HCT116 (cell line): ENCODE measurements around the gene SMS. TPM values are rescaled to one million over a fixed set of nuclear protein-coding genes. Genes with fewer than 3 reads are reported as not detected.

Experiments used
- ATAC-seq: fragments of 200-7000 bp; cut with Tn5 transposase; 2 replicates; pipeline ENCODE4 v1.9.1; 2020; ENCODE audit warnings: mild to moderate bottlenecking, moderate library complexity
- BruUV-seq: library from RNA; stranded (reverse); fragments of 400-500 nt; replicated peaks from 2 replicates; lab custom pipeline; 2021; lab: Mats Ljungman, UMichigan
- CTCF ChIA-PET: fragments of 300-600 bp; sonication (Branson Sonifier 250); formaldehyde crosslinking; loops from one replicate; lab custom pipeline; 2021; ENCODE audit warnings: antibody characterized with exemption; lab: Charles Lee
- POLR2A ChIA-PET: fragments of 300-600, 350-600 bp; sonication (Branson Sonifier 250); formaldehyde crosslinking; loops from one replicate; lab custom pipeline; 2021; ENCODE audit warnings: antibody characterized with exemption; lab: Charles Lee
- RAD21 ChIA-PET, 2 experiments: fragments of 300-600 bp; sonication (Branson Sonifier 250); formaldehyde crosslinking; loops; one replicate each; lab custom pipeline; 2023; ENCODE audit warnings: low total read pairs in 2 of 2; ENCODE audit not compliant: uncharacterized antibody in 2 of 2, unreplicated experiment in 2 of 2, low non-redundant PET in 1 of 2; lab: Charles Lee
- DNase-seq: peaks from one replicate; pipeline ENCODE4 v3.0.0-alpha.2; 2010; ENCODE audit warnings: low read depth, low spot score
- H2AFZ ChIP-seq: fragments of 200-600 bp; shearing (Covaris generic), sonication (generic); 2 replicates; pipeline ENCODE4 v1.6.1; 2017; ENCODE audit warnings: low read depth, mixed run types, mixed read lengths, antibody characterized with exemption, low read length; ENCODE audit not compliant: poor library complexity, severe bottlenecking
- H3K27ac ChIP-seq: 2 replicates; pipeline ENCODE4 v1.5.1; 2012; ENCODE audit warnings: low read depth, low read length
- H3K27me3 ChIP-seq: fragments of 200-600 bp; sonication (generic); 2 replicates; pipeline ENCODE4 v1.6.1; 2016; ENCODE audit warnings: mixed run types, low read length, mixed read lengths; ENCODE audit not compliant: insufficient read depth
- H3K36me3 ChIP-seq, 2 experiments: fragments of 200-500 bp in 1 of 2; fragments of 200-600 bp in 1 of 2; sonication (Bioruptor generic) in 1 of 2; sonication (generic) in 1 of 2; 2 replicates each; pipeline versions ENCODE4 v1.5.1 to v1.6.1; 2014 to 2016; ENCODE audit warnings: low read length in 2 of 2, inconsistent platforms in 1 of 2, mixed read lengths in 1 of 2, mixed run types in 1 of 2; ENCODE audit not compliant: insufficient read depth in 2 of 2, control insufficient read depth in 1 of 2
- H3K4me1 ChIP-seq, 2 experiments: fragments of 200-600 bp in 1 of 2; sonication (generic) in 1 of 2; 2 replicates each; pipeline versions ENCODE4 v1.5.1 to v1.6.1; 2012 to 2017; ENCODE audit warnings: low read length in 2 of 2, inconsistent platforms in 1 of 2, mild to moderate bottlenecking in 1 of 2, mixed read lengths in 1 of 2, mixed run types in 1 of 2, moderate library complexity in 1 of 2; ENCODE audit not compliant: insufficient read depth in 2 of 2, control insufficient read depth in 1 of 2
- H3K4me2 ChIP-seq: fragments of 200-600 bp; sonication (generic); 2 replicates; pipeline ENCODE4 v1.6.1; 2017; ENCODE audit warnings: mixed run types, low read length, mixed read lengths
- H3K4me3 ChIP-seq, 2 experiments: fragments of 200-600 bp in 1 of 2; sonication (generic) in 1 of 2; replicated peaks in 1 of 2; 2 replicates each; pipeline ENCODE4 v1.5.1; 2011 to 2016; ENCODE audit warnings: low read length in 2 of 2, control low read depth in 1 of 2, low read depth in 1 of 2, mild to moderate bottlenecking in 1 of 2, mixed read lengths in 1 of 2, mixed run types in 1 of 2
- H3K79me2 ChIP-seq: fragments of 200-600 bp; sonication (generic); 2 replicates; pipeline ENCODE4 v1.6.1; 2017; ENCODE audit warnings: mild to moderate bottlenecking, mixed run types, low read length, moderate library complexity, mixed read lengths; ENCODE audit not compliant: insufficient read depth
- H3K9ac ChIP-seq: fragments of 200-600 bp; sonication (generic); 2 replicates; pipeline ENCODE4 v1.6.1; 2016; ENCODE audit warnings: low read length, mixed read lengths
- H3K9me2 ChIP-seq: fragments of 200-600 bp; sonication (generic), shearing (Covaris generic); 2 replicates; pipeline ENCODE4 v1.6.1; 2017; ENCODE audit warnings: mixed run types, mild to moderate bottlenecking, moderate library complexity; ENCODE audit not compliant: insufficient read depth
- H3K9me3 ChIP-seq, 2 experiments: fragments of 200-500 bp in 1 of 2; fragments of 200-600 bp in 1 of 2; sonication (Bioruptor generic) in 1 of 2; sonication (generic) in 1 of 2; 2 replicates each; pipeline ENCODE4 v1.6.1; 2014 to 2017; ENCODE audit warnings: low read length in 2 of 2, mixed read lengths in 2 of 2, inconsistent platforms in 1 of 2, low read depth in 1 of 2, mild to moderate bottlenecking in 1 of 2, mixed run types in 1 of 2, moderate library complexity in 1 of 2; ENCODE audit not compliant: control insufficient read depth in 1 of 2, insufficient read depth in 1 of 2
- H4K20me1 ChIP-seq: fragments of 200-600 bp; sonication (generic), shearing (Covaris generic); 2 replicates; pipeline ENCODE4 v1.6.1; 2017; ENCODE audit warnings: mixed run types, mild to moderate bottlenecking, moderate library complexity; ENCODE audit not compliant: insufficient read depth
- CEBPB ChIP-seq: IDR thresholded peaks from 2 replicates; pipeline ENCODE4 v1.6.1; 2012; ENCODE audit warnings: low read depth
- ELF1 ChIP-seq: IDR thresholded peaks from 2 replicates; pipeline ENCODE4 v1.6.1; 2012; ENCODE audit warnings: low read depth, borderline replicate concordance
- EZH2phosphoT487 ChIP-seq: fragments of 200-600 bp; IDR thresholded peaks from 2 replicates; pipeline ENCODE4 v1.6.1; 2018; ENCODE audit warnings: antibody characterized with exemption, borderline replicate concordance
- JUND ChIP-seq: IDR thresholded peaks from 2 replicates; pipeline ENCODE4 v1.6.1; 2012
- RAD21 ChIP-seq: IDR thresholded peaks from 2 replicates; pipeline ENCODE4 v1.6.1; 2012; ENCODE audit warnings: low read depth, mild to moderate bottlenecking
- SP1 ChIP-seq: IDR thresholded peaks from 2 replicates; pipeline ENCODE4 v1.6.1; 2012; ENCODE audit warnings: low read depth
- YY1 ChIP-seq: IDR thresholded peaks from 2 replicates; pipeline ENCODE4 v1.6.1; 2011; ENCODE audit warnings: low read length, low read depth, moderate library complexity, mild to moderate bottlenecking; ENCODE audit not compliant: insufficient replicate concordance; ENCODE audit errors: extremely low read depth
- ZNF274 ChIP-seq: fragments of 200-500 bp; sonication (Bioruptor generic); IDR thresholded peaks from 2 replicates; pipeline ENCODE4 v1.6.1; 2014; ENCODE audit warnings: mild to moderate bottlenecking, low read depth, low read length, inconsistent platforms
- intact Hi-C: fragments of 100-400 bp; cut with micrococcal nuclease; formaldehyde crosslinking; loops from 2 replicates; pipeline ENCODE4 v1.10.0; 2022
- total RNA-seq: library from RNA; stranded (reverse); gene quantifications from one replicate; pipeline ENCODE4 v1.2.1, GENCODE V29; 2021; ENCODE audit not compliant: unreplicated experiment
- TF ChIP-seq, protein P1 (sequence below), 3 experiments: fragments of 200-600 bp in 1 of 3; sonication (generic) in 1 of 3; IDR thresholded peaks in 2 of 3; conservative IDR thresholded peaks in 1 of 3; 2 replicates each; pipeline ENCODE4 v1.5.1; 2012 to 2017; ENCODE audit warnings: low read depth in 2 of 3, low read length in 2 of 3, antibody characterized with exemption in 1 of 3, borderline replicate concordance in 1 of 3, control low read depth in 1 of 3, mild to moderate bottlenecking in 1 of 3, mixed read lengths in 1 of 3, mixed run types in 1 of 3, moderate library complexity in 1 of 3; ENCODE audit not compliant: insufficient read depth in 1 of 3

Gene SMS
- total RNA-seq, 1 experiment from 2014 or later: 164 TPM

DNA sequence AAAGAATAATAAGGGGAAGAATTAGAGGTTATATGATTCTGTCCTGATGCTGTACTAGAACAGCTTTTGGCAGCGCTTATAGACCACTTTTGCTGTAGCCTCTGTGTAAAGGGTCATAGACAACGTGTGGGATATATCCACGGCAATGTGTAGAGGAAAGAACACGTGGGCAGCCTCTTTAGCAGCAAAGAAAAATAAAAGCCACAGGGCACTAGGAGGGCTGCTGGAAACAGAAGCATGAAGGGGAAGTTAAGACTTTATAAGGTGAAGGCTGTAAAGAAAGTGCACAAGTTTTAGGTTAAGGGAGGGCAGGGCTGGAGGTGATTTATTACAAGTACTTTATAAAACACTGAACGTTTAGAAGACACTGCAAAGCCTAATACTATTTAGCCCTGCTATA is 71.5 kb downstream of the SMS start:
- CTCF ChIA-PET: no interaction called here
- H3K4me1 ChIP-seq: no peaks in the 10 kb centered on the region
- H3K9me3 ChIP-seq: no peaks in the 10 kb centered on the region
- DNase-seq: no peak
- BruUV-seq: no TSS peak
- H4K20me1 ChIP-seq: no peaks in the 10 kb centered on the region
- no peaks in the 10 kb centered on the region for H3K36me3 ChIP-seq
- no peaks in the 10 kb centered on the region for H3K9me2 ChIP-seq
- H3K79me2 ChIP-seq: no peaks in the 10 kb centered on the region
- POLR2A ChIA-PET: no interaction called here
- H3K4me2 ChIP-seq: no peak overlapping the region
- no peak for ATAC-seq
- H3K9ac ChIP-seq: no peak overlapping the region
- no peak overlapping the region for H2AFZ ChIP-seq
- no peak for TF ChIP-seq SP1
- TF ChIP-seq YY1: no peak
- TF ChIP-seq CEBPB: no peak
- TF ChIP-seq JUND: no peak
- TF ChIP-seq EZH2phosphoT487: no peak
- TF ChIP-seq, protein P1, sequence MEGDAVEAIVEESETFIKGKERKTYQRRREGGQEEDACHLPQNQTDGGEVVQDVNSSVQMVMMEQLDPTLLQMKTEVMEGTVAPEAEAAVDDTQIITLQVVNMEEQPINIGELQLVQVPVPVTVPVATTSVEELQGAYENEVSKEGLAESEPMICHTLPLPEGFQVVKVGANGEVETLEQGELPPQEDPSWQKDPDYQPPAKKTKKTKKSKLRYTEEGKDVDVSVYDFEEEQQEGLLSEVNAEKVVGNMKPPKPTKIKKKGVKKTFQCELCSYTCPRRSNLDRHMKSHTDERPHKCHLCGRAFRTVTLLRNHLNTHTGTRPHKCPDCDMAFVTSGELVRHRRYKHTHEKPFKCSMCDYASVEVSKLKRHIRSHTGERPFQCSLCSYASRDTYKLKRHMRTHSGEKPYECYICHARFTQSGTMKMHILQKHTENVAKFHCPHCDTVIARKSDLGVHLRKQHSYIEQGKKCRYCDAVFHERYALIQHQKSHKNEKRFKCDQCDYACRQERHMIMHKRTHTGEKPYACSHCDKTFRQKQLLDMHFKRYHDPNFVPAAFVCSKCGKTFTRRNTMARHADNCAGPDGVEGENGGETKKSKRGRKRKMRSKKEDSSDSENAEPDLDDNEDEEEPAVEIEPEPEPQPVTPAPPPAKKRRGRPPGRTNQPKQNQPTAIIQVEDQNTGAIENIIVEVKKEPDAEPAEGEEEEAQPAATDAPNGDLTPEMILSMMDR (IDR thresholded peaks at IDR 0.05 in 2 of 3, conservative IDR thresholded peaks at IDR 0.05 in 1 of 3; ENCODE audit: borderline replicate concordance in 1 of 3, insufficient read depth in 1 of 3, low read depth in 2 of 3, low read length in 2 of 3): no peak
- no peak for TF ChIP-seq RAD21
- TF ChIP-seq ZNF274: no peak
- H3K4me3 ChIP-seq: no peak overlapping the region
- H3K27me3 ChIP-seq: no peaks in the 10 kb centered on the region
- no peak overlapping the region for H3K27ac ChIP-seq
- RAD21 ChIA-PET: no interaction called here
- intact Hi-C loops: no loop called here

DNA sequence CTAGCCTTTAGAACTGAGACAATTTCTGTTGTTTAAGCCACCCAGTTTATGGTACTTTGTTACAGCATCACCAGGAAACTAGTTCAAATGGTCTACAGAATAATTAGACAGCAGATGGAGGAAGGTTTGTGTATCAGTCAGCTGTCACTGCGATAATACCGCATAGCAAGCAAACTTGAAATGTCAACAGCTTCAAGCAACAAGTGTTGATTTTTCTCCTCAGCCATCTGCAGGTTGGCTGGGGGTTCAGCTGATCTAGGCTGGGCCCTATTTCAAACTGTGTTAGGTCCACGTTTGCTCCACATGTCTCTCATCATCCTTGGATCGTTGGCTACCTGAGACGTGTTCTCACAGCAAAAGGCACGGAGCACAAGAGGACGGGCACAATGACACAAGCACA is 72.4 kb downstream of the SMS start:
- no peaks in the 10 kb centered on the region for H3K36me3 ChIP-seq
- TF ChIP-seq ELF1 (no peak), EZH2phosphoT487 (no peak)
- H3K9me2 ChIP-seq: no peaks in the 10 kb centered on the region
- intact Hi-C loops: no loop called here
- ChIA-PET POLR2A (no interaction called here), RAD21 (no interaction called here), CTCF (no interaction called here)
- no peaks in the 10 kb centered on the region for H3K79me2 ChIP-seq
- BruUV-seq: no TSS peak
- no peaks in the 10 kb centered on the region for H3K27me3 ChIP-seq
- H3K4me3 ChIP-seq: no peak overlapping the region
- H3K9ac ChIP-seq: no peak overlapping the region
- no peak for DNase-seq
- H3K9me3 ChIP-seq: no peaks in the 10 kb centered on the region
- H3K4me1 ChIP-seq: no peaks in the 10 kb centered on the region
- H3K27ac ChIP-seq: no peak overlapping the region
- H4K20me1 ChIP-seq: no peaks in the 10 kb centered on the region
- H3K4me2 ChIP-seq: no peak overlapping the region
- no peak overlapping the region for H2AFZ ChIP-seq
- ATAC-seq: no peak
